GM18519 (cell line): Measurements from ENCODE around the gene DBX2.
"Not testable (repeated sequence)": the region's sequence is repeated elsewhere in the genome, so short reads cannot be mapped to it uniquely, and the experiment has no call there.

Experiments used
- ATAC-seq: cut with Tn5 transposase; IDR thresholded peaks from one replicate; pipeline ENCODE4 v1.9.1; 2021; ENCODE audit warnings: mild to moderate bottlenecking, moderate library complexity; ENCODE audit not compliant: unreplicated experiment, low FRiP score

Gene DBX2

GRCh38 chr12:45050751-45051571 lies at the start of gene DBX2:
Gene DBX2 (minus strand): TSS chr12:45051099. CDS start chr12:45050927, 172 bp downstream.
- ATAC-seq, result no peak

GRCh38 chr12:45098766-45099165 lies 47.9 kb upstream of the DBX2 start:
- ATAC-seq, result no peak

- not testable (repeated sequence) for ATAC-seq
These were observed 44.5 kb upstream of the DBX2 start for GRCh38 chr12:45095417-45095816.

GRCh38 chr12:45093051-45093450 lies 42.2 kb upstream of the DBX2 start:
- ATAC-seq, result no peak

- ATAC-seq, result no peak
These were observed 38.6 kb upstream of the DBX2 start for GRCh38 chr12:45089411-45090075.

- ATAC-seq, result no peak
These were observed 37.7 kb upstream of the DBX2 start for GRCh38 chr12:45088608-45089007.

- not testable (repeated sequence) for ATAC-seq
These were observed 33.3 kb upstream of the DBX2 start for GRCh38 chr12:45084248-45084647.

- no peak for ATAC-seq
These were observed 26.4 kb upstream of the DBX2 start for GRCh38 chr12:45077251-45077650.

- ATAC-seq, result no peak
These were observed 25.6 kb upstream of the DBX2 start for GRCh38 chr12:45076417-45077026.

GRCh38 chr12:45075587-45076282 lies 24.8 kb upstream of the DBX2 start:
- no peak for ATAC-seq

- no peak for ATAC-seq
These were observed 14.3 kb upstream of the DBX2 start for GRCh38 chr12:45065125-45065626.

- no peak for ATAC-seq
These were observed 10.1 kb upstream of the DBX2 start for GRCh38 chr12:45060976-45061375.

GRCh38 chr12:45051572-45052125 lies 750 bp upstream of the DBX2 start:
- no peak for ATAC-seq

- ATAC-seq, result no peak
These were observed 768 bp downstream of the DBX2 start for GRCh38 chr12:45049912-45050750.

- ATAC-seq, result no peak
These were observed 8.3 kb downstream of the DBX2 start for GRCh38 chr12:45042599-45042998.

- ATAC-seq, result no peak
These were observed 9.9 kb downstream of the DBX2 start for GRCh38 chr12:45040977-45041376.

- ATAC-seq, result no peak
These were observed 11.1 kb downstream of the DBX2 start for GRCh38 chr12:45039757-45040156.

- no peak for ATAC-seq
These were observed 16.0 kb downstream of the DBX2 start for GRCh38 chr12:45034861-45035265.

GRCh38 chr12:45017916-45018315 lies 33.0 kb downstream of the DBX2 start:
- ATAC-seq, result no peak
